DLD1 (cell line): ENCODE measurements around the gene FANCD2.
"Not testable (repeated sequence)": the region's sequence is repeated elsewhere in the genome, so short reads cannot be mapped to it uniquely, and the experiment has no call there.

Source experiments
- in situ Hi-C: cut with HindIII; loops from 2 replicates; pipeline ENCODE4 v1.10.0; 2017; ENCODE audit warnings: low sequenced_read_pairs

The FANCD2 gene

GRCh38 chr3:10093678-10094077 lies 67.4 kb downstream of the FANCD2 start:
- in situ Hi-C loops = no loop called here

- in situ Hi-C loops = no loop called here
Measured at GRCh38 chr3:10099041-10099440, 72.8 kb downstream of the FANCD2 start.

GRCh38 chr3:10106919-10107318 lies 80.7 kb downstream of the FANCD2 start:
- in situ Hi-C loops = no loop called here

GRCh38 chr3:10108091-10108490 lies 81.9 kb downstream of the FANCD2 start, which contains the start of gene FANCD2OS:
TSS of gene FANCD2OS (minus strand) at chr3:10108255. CDS start at chr3:10104774, 3,481 bp downstream.
- in situ Hi-C loops = no loop called here

- in situ Hi-C loops = no loop called here
Measured at GRCh38 chr3:10115326-10116137, 89.3 kb downstream of the FANCD2 start, which contains the start of gene BRK1. TSS of gene BRK1 (plus strand) at chr3:10115675. CDS start at chr3:10115702, 27 bp downstream.

GRCh38 chr3:10116138-10116460 lies 89.9 kb downstream of the FANCD2 start:
- in situ Hi-C loops = no loop called here

GRCh38 chr3:10116928-10117327 lies 90.7 kb downstream of the FANCD2 start:
- in situ Hi-C loops = no loop called here

- in situ Hi-C loops = no loop called here
Measured at GRCh38 chr3:10119376-10119775, 93.1 kb downstream of the FANCD2 start.

GRCh38 chr3:10121064-10121463 lies 94.8 kb downstream of the FANCD2 start:
- in situ Hi-C loops = no loop called here

- in situ Hi-C loops = no loop called here
Measured at GRCh38 chr3:10122724-10123123, 96.5 kb downstream of the FANCD2 start.

GRCh38 chr3:10135872-10136271 lies 109.6 kb downstream of the FANCD2 start:
- in situ Hi-C loops = not testable (repeated sequence)

GRCh38 chr3:10136426-10137005 lies 110.3 kb downstream of the FANCD2 start:
- in situ Hi-C loops = no loop called here

GRCh38 chr3:10137178-10137577 lies 110.9 kb downstream of the FANCD2 start:
- in situ Hi-C loops = no loop called here

GRCh38 chr3:10140996-10141546 lies 114.8 kb downstream of the FANCD2 start:
- in situ Hi-C loops = no loop called here

GRCh38 chr3:10142707-10143560 lies 116.7 kb downstream of the FANCD2 start:
- in situ Hi-C loops = no loop called here

- in situ Hi-C loops = no loop called here
Measured at GRCh38 chr3:10145685-10146084, 119.4 kb downstream of the FANCD2 start.

GRCh38 chr3:10149226-10149625 lies 123.0 kb downstream of the FANCD2 start:
- in situ Hi-C loops = no loop called here

GRCh38 chr3:10150987-10151386 lies 124.8 kb downstream of the FANCD2 start:
- in situ Hi-C loops = no loop called here
